HG02973 (cell line): ENCODE measurements around the gene DES.

Source experiments
- ATAC-seq: cut with Tn5 transposase; IDR thresholded peaks from one replicate; pipeline ENCODE4 v1.9.1; 2021; ENCODE audit warnings: moderate library complexity; ENCODE audit not compliant: unreplicated experiment

Gene DES

GRCh38 chr2:219471476-219472371 lies 53.5 kb downstream of the DES start:
- no peak for ATAC-seq

DNA sequence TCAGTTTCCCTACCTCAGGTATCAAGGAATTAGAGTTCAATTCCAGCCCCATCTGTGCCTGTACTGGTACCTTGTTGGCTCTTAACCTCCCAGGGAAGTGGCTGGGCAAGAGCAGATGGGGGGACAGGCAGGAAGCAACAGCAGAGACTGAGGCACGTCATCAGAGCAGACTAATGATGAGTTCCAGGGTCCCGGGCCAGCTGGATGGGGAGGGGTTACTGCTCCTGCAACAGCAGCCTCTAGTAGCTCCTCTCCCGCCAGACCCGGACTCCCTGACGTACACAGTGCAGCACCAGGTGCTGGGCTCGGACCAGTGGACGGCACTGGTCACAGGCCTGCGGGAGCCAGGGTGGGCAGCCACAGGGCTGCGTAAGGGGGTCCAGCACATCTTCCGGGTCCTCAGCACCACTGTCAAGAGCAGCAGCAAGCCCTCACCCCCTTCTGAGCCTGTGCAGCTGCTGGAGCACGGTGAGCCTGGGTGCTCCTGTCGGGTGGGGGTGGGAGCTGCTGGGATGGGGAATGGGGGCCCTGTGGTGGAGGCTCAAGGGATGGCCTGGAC lies 54.5 kb downstream of the DES start:
- no peak for ATAC-seq

DNA sequence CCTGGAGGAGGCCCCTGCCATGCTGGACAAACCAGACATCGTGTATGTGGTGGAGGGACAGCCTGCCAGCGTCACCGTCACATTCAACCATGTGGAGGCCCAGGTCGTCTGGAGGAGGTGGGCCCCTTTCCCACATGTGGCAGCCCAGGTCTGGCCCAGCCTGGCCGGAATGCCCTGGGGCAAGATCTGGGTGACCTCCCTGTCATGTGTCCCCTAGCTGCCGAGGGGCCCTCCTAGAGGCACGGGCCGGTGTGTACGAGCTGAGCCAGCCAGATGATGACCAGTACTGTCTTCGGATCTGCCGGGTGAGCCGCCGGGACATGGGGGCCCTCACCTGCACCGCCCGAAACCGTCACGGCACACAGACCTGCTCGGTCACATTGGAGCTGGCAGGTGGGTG lies 55.3 kb downstream of the DES start:
- no peak for ATAC-seq

GRCh38 chr2:219474285-219475060 lies 56.3 kb downstream of the DES start:
- no peak for ATAC-seq

- no peak for ATAC-seq
Observed at GRCh38 chr2:219475278-219475677, 57.1 kb downstream of the DES start.

DNA sequence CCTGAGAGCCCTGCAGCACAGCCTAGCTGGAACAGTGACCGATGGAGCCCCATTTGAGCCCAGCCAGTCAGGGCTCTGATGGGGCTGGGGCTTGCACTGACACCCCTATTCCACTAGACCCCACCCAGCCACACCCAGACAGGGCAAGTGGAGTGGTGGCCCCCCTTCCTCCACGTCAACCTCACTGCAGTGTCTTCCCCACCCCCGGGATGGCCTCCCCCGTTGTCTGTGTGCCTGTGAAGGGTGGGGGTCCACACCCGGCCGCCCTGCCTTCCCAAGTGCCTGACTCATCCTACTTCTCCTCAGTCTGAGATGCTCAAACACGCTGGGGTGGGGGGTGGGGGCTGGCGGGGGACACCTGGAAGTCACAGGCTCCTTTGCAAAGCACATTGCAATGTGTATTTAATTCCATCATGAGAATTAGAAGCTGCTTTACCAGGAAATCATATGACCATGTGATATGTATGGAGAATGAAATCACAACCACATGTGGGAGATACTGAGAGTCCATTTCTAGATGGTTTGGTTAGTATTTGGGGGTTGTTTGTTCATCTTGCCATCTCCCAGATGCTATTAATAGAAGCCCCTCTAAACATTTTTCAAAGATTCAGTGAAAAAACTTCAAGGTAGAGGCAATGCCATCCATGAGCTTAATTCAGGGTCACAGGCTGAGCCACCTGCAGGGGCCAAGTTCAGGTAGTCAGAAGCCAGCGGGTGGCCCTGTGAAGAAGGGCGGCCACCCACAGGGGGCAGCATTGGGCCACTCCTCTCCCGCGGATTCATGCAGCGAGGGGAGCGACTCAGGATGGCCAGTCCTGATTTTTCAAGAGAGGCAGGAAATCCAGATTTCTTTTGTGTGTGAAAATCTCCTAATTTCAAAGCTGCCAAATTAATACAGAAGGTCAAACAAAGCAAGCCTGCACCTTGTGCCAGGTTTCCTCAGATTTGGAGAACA lies 57.8 kb downstream of the DES start:
- no peak for ATAC-seq
